Glutamatergic neuron (in vitro differentiated cells): ENCODE measurements around the gene USP36. TPM values are rescaled to one million over a fixed set of nuclear protein-coding genes. Genes with fewer than 3 reads are reported as not detected.
A peak's percentile ranks its signal among the peaks of the same experiment; 100 is the strongest.

ENCODE experiments used
- DNase-seq: peaks from one replicate; pipeline ENCODE4 v3.0.0; 2022
- H3K27ac Mint-ChIP-seq: one replicate; pipeline ENCODE4 v1.8.0; 2020; ENCODE audit warnings: mild to moderate bottlenecking, mixed read lengths, inconsistent platforms; ENCODE audit not compliant: unreplicated experiment
- H3K27me3 Mint-ChIP-seq: one replicate; pipeline ENCODE4 v1.8.0; 2020; ENCODE audit warnings: mild to moderate bottlenecking, moderate library complexity, mixed read lengths, inconsistent platforms; ENCODE audit not compliant: unreplicated experiment
- H3K36me3 Mint-ChIP-seq: one replicate; pipeline ENCODE4 v1.8.0; 2020; ENCODE audit warnings: mild to moderate bottlenecking, mixed read lengths, inconsistent platforms; ENCODE audit not compliant: unreplicated experiment
- H3K4me1 Mint-ChIP-seq: one replicate; pipeline ENCODE4 v1.8.0; 2020; ENCODE audit warnings: mild to moderate bottlenecking, low read depth, mixed read lengths, inconsistent platforms; ENCODE audit not compliant: unreplicated experiment
- H3K4me3 Mint-ChIP-seq: one replicate; pipeline ENCODE4 v1.8.0; 2020; ENCODE audit warnings: mild to moderate bottlenecking, mixed read lengths, inconsistent platforms; ENCODE audit not compliant: unreplicated experiment
- H3K9me3 Mint-ChIP-seq: one replicate; pipeline ENCODE4 v1.8.0; 2020; ENCODE audit warnings: mild to moderate bottlenecking, moderate library complexity, mixed read lengths, inconsistent platforms; ENCODE audit not compliant: unreplicated experiment
- total RNA-seq: library from RNA; stranded (reverse); fragmentation: NEBNext Ultra II Directional; extraction: Animal tissue kit (Norgen Biotek cat#: 25700); gene quantifications from one replicate; pipeline ENCODE4 v1.2.1, GENCODE V29; 2021; ENCODE audit not compliant: unreplicated experiment
- TF ChIP-seq, protein P1 (sequence below): fragments of 200-600 bp; sonication (generic); IDR thresholded peaks from one replicate; pipeline ENCODE4 v1.5.0; 2021; ENCODE audit not compliant: partially characterized antibody, unreplicated experiment

Gene USP36
- total RNA-seq, 1 donor from 2014 or later: 45.3 TPM

GRCh38 chr17:78832541-78832810 lies 8.1 kb downstream of the USP36 start:
- no peaks in the 10 kb centered on the region for H3K4me1 Mint-ChIP-seq
- peaks cover 2% of the 10 kb centered on the region for H3K27me3 Mint-ChIP-seq
- H3K27ac Mint-ChIP-seq: no peak overlapping the region
- no peaks in the 10 kb centered on the region for H3K9me3 Mint-ChIP-seq
- no peak for DNase-seq
- TF ChIP-seq, protein P1, sequence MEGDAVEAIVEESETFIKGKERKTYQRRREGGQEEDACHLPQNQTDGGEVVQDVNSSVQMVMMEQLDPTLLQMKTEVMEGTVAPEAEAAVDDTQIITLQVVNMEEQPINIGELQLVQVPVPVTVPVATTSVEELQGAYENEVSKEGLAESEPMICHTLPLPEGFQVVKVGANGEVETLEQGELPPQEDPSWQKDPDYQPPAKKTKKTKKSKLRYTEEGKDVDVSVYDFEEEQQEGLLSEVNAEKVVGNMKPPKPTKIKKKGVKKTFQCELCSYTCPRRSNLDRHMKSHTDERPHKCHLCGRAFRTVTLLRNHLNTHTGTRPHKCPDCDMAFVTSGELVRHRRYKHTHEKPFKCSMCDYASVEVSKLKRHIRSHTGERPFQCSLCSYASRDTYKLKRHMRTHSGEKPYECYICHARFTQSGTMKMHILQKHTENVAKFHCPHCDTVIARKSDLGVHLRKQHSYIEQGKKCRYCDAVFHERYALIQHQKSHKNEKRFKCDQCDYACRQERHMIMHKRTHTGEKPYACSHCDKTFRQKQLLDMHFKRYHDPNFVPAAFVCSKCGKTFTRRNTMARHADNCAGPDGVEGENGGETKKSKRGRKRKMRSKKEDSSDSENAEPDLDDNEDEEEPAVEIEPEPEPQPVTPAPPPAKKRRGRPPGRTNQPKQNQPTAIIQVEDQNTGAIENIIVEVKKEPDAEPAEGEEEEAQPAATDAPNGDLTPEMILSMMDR: no peak
- no peak overlapping the region for H3K4me3 Mint-ChIP-seq
- peaks cover 6% of the 10 kb centered on the region for H3K36me3 Mint-ChIP-seq

- Mint-ChIP-seq H3K4me3 (no peak overlapping the region), H3K27ac (no peak overlapping the region), H3K36me3 (peaks cover 6% of the 10 kb centered on the region), H3K4me1 (no peaks in the 10 kb centered on the region), H3K27me3 (peaks cover 2% of the 10 kb centered on the region), H3K9me3 (no peaks in the 10 kb centered on the region)
- DNase-seq: no peak
- TF ChIP-seq, protein P1: no peak
These were observed 8.7 kb downstream of the USP36 start for GRCh38 chr17:78831688-78832540.

DNA sequence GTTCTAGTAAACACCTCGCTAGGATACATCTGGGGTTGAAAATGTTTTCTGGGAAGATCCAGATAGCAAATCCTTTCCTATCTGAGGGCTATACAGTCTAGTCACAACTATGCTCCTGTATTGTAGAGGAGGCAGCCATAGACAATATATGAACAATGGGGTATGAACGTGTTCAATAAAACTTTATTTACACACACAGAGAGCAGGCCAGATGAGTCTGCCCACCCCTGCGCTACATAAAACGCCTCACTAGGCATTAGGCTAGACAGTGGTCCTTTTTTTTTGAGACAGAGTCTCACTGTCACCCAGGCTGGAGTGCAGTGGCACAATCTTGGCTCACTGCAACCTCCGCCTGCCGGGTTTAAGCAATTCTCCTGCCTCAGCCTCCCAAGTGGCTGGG lies 11.1 kb downstream of the USP36 start:
- Mint-ChIP-seq H3K27me3 (peaks cover 5% of the 10 kb centered on the region), H3K4me1 (no peaks in the 10 kb centered on the region), H3K9me3 (no peaks in the 10 kb centered on the region), H3K4me3 (no peak overlapping the region), H3K36me3 (no peaks in the 10 kb centered on the region), H3K27ac (no peak overlapping the region)
- no peak for DNase-seq
- TF ChIP-seq, protein P1: no peak

DNA sequence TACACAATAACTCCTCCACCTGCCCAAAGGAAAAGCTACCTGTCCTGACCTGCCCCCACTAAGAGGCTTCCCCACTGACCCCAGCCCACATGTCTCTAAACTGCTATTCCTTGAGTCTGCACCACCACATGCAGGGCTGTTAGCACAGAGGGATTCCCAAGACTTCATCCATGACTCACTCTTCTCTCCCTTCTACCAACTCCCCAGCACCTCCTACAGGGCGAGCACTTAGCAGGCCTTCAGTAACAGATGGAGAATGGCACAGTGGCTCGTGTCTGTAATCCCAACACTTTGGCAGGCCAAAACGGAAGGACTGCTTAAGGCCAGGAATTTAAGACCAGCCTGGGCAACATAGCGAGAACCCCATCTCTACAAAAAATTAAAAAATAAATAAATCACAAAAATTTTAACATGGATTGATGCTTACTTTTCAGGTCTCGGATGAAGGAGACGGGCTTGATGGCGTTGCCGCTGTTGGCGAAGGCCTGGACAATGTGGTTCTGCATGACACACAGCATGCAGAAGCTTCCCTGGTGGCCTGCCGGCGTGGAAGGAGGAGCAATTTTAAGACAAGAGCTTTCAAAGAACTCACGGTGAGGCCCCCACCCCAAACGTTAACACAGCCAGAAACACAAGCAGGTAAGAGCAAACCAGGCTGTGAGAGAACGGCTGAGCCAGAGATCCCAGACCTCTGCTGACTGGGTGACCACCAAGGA lies 12.0 kb downstream of the USP36 start:
- H3K4me3 Mint-ChIP-seq: no peak overlapping the region
- peak overlapping the region; percentile 35 for H3K27ac Mint-ChIP-seq

More for the DNA sequence above, 12.0 kb downstream of the USP36 start:
- TF ChIP-seq, protein P1: no peak
- H3K36me3 Mint-ChIP-seq: no peaks in the 10 kb centered on the region
- peaks cover 6% of the 10 kb centered on the region for H3K27me3 Mint-ChIP-seq
- H3K9me3 Mint-ChIP-seq: no peaks in the 10 kb centered on the region
- DNase-seq: no peak
- no peaks in the 10 kb centered on the region for H3K4me1 Mint-ChIP-seq
